ENCODE measurements around the gene SIRPG.

- TF ChIP-seq CTCF (IDR thresholded peaks at IDR 0.05; ENCODE audit: low read depth, low read length, missing input control) (no peak), REST (IDR thresholded peaks at IDR 0.05) (no peak), RAD21 (IDR thresholded peaks at IDR 0.05) (no peak), FOXA2 (IDR thresholded peaks at IDR 0.05) (no peak), NR2F2 (IDR thresholded peaks at IDR 0.05) (no peak), MAX (IDR thresholded peaks at IDR 0.05) (no peak), HNF4A (conservative IDR thresholded peaks at IDR 0.05) (no peak), YY1 (IDR thresholded peaks at IDR 0.05) (no peak), GABPA (IDR thresholded peaks at IDR 0.05 in 1 of 2, conservative IDR thresholded peaks at IDR 0.05 in 1 of 2) (no peak), JUND (IDR thresholded peaks at IDR 0.05) (no peak)
These were observed 26.0 kb downstream of the SIRPG start for GRCh38 chr20:1631309-1632151.

All from liver (tissue), 3 donors.